Fibroblast of villous mesenchyme (primary cell): Measurements from ENCODE around the gene SMAD7. TPM values are rescaled to one million over a fixed set of nuclear protein-coding genes. Genes with fewer than 3 reads are reported as not detected.

Source experiments
- DNase-seq: peaks from one replicate; pipeline ENCODE4 v3.0.0-alpha.2; 2010; ENCODE audit warnings: low read depth
- H3K4me3 ChIP-seq: 2 replicates; pipeline ENCODE4 v1.5.1; 2011; ENCODE audit warnings: low read depth, mild to moderate bottlenecking, low read length
- CTCF ChIP-seq: IDR thresholded peaks from 2 replicates; pipeline ENCODE4 v1.5.1; 2012; ENCODE audit warnings: low read depth, mild to moderate bottlenecking, low read length; ENCODE audit not compliant: insufficient read depth
- total RNA-seq: library from RNA; depleted of rRNA; stranded (reverse); fragments of >200 nt; gene quantifications from 2 replicates; pipeline ENCODE4 v1.2.3, GENCODE V29; 2012

SMAD7 gene
- total RNA-seq, 1 donor, result 28.9 TPM

- no peak for DNase-seq
Measured at GRCh38 chr18:48896326-48896874, 54.4 kb downstream of the SMAD7 start.

GRCh38 chr18:48894799-48895346 lies 55.9 kb downstream of the SMAD7 start:
- no peak overlapping the region for H3K4me3 ChIP-seq
- TF ChIP-seq CTCF, result no peak
- DNase-seq, result no peak

More at GRCh38 chr18:48896326-48896874, 54.4 kb downstream of the SMAD7 start:
- H3K4me3 ChIP-seq, result no peak overlapping the region
- no peak for TF ChIP-seq CTCF

GRCh38 chr18:48893608-48894600 lies 56.9 kb downstream of the SMAD7 start:
- TF ChIP-seq CTCF, result no peak
- no peak overlapping the region for H3K4me3 ChIP-seq
- no peak for DNase-seq

- DNase-seq, result no peak
Measured at GRCh38 chr18:48893061-48893607, 57.6 kb downstream of the SMAD7 start.

GRCh38 chr18:48892146-48892855 lies 58.5 kb downstream of the SMAD7 start:
- H3K4me3 ChIP-seq, result no peak overlapping the region
- DNase-seq, result no peak
- no peak for TF ChIP-seq CTCF

More at GRCh38 chr18:48893061-48893607, 57.6 kb downstream of the SMAD7 start:
- H3K4me3 ChIP-seq, result no peak overlapping the region
- TF ChIP-seq CTCF, result no peak

GRCh38 chr18:48891721-48892120 lies 59.0 kb downstream of the SMAD7 start:
- no peak for DNase-seq
- no peak for TF ChIP-seq CTCF
- H3K4me3 ChIP-seq, result no peak overlapping the region
